ENCODE results near the gene EEIG2. TPM values are rescaled to one million over a fixed set of nuclear protein-coding genes. Genes with fewer than 3 reads are reported as not detected.

EEIG2 gene
- total RNA-seq, 2 donors from 2014 or later: 7.0 to 9.2 TPM

DNA sequence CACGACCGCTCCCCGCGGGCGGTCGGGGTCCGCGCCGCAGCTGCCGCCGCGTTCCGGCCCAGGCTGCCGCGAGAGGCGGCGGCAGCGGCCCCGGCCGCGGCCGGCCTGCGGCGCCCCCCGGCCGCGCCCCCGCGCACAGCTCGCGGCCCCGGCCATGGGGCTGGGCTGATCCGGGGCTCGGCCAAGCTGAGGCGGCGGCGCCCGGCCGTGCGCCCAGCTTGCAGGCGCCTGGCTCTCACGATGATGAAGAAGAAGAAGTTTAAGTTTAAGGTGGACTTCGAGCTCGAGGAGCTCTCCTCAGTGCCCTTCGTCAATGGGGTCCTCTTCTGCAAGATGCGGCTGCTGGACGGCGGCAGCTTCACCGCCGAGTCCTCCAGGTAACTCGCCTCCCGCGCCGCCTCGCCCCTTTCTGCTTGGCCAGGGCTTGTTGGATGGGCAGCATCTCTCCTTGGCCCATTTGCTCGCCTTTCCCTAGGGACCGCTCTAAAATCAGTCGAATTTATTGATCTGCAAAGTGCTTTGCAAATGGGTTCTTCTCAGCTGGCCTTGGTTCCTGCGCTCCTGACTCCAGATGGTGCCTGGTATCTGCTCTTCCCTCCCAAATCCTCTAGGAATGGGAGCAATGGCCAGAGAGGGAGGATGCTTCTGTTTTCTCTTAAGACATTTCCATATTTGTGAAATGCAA lies 431 bp downstream of the EEIG2 start:
- Histone ChIP-seq H3K4me3 (peak overlapping the region; percentile 31 to 32), H3K36me3 (replicated peaks in 1 of 2; ENCODE audit: insufficient read depth in 1 of 2, low read depth in 2 of 2) (no peaks in the 10 kb centered on the region), H3K4me1 (peaks cover 21% of the 10 kb centered on the region), H3K27me3 (no peaks in the 10 kb centered on the region), H3K27ac (peak overlapping the region in 3 of 4 donors; percentile 50 to 61 (median 54)), H3K9me3 (no peaks in the 10 kb centered on the region)
- TF ChIP-seq, protein P1, sequence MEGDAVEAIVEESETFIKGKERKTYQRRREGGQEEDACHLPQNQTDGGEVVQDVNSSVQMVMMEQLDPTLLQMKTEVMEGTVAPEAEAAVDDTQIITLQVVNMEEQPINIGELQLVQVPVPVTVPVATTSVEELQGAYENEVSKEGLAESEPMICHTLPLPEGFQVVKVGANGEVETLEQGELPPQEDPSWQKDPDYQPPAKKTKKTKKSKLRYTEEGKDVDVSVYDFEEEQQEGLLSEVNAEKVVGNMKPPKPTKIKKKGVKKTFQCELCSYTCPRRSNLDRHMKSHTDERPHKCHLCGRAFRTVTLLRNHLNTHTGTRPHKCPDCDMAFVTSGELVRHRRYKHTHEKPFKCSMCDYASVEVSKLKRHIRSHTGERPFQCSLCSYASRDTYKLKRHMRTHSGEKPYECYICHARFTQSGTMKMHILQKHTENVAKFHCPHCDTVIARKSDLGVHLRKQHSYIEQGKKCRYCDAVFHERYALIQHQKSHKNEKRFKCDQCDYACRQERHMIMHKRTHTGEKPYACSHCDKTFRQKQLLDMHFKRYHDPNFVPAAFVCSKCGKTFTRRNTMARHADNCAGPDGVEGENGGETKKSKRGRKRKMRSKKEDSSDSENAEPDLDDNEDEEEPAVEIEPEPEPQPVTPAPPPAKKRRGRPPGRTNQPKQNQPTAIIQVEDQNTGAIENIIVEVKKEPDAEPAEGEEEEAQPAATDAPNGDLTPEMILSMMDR (IDR thresholded peaks at IDR 0.05): no peak
- no peak for TF ChIP-seq POLR2A (IDR thresholded peaks at IDR 0.05)
- peak; percentile 16 to 35 (median 27) for DNase-seq
- ATAC-seq: peak; percentile 57
- intact Hi-C loops (cut with DNase I): loop anchor here (10.0 kb wide), 1 partner anchor 46 kb away; no protein-coding TSS in a partner anchor
- 0% methylated on average over 4 to 39 of the region's 59 CpGs for WGBS, 2 donors

DNA sequence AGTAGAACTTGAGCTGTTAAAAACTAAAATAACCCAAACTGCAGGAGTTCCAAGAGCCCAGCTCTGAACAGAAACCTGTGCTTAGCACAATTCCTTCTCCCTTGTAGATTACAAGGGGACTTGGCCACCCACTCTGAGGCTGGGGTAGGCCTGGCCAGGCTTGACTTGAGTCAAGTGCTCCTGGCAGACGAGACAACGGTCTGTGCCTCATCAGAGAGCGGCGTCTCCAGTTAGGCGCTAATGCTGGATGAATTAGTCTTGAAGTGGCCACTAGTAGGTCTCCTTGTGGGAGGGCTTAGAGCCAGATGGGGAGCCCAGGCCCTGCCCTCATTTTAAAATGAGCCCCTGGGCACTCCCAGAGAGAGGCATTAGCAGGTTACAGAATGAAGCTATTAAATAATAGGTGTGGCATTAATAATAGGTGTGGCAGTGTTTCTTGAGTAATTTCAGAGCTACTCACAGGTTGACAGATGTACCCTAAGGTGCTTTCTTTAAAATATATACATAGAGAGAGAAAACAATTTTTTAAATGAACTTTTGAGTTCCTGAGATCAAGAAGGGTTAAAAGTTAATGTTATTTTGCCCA lies 1.1 kb downstream of the EEIG2 start:
- Histone ChIP-seq H3K27ac (peak overlapping the region in 2 of 4 donors; percentile 54 to 61), H3K9me3 (no peaks in the 10 kb centered on the region), H3K4me3 (peak overlapping the region; percentile 31 to 32), H3K27me3 (no peaks in the 10 kb centered on the region), H3K36me3 (replicated peaks in 1 of 2; ENCODE audit: insufficient read depth in 1 of 2, low read depth in 2 of 2) (no peaks in the 10 kb centered on the region), H3K4me1 (peaks cover 21% of the 10 kb centered on the region)
- DNase-seq: peak; percentile 23 to 61 (median 38)
- peak in 1 of 3 donors; percentile 46 for TF ChIP-seq POLR2A (IDR thresholded peaks at IDR 0.05)
- TF ChIP-seq, protein P1 (IDR thresholded peaks at IDR 0.05): no peak
- WGBS, 2 donors: 48 to 57% methylated on average over 5 of the region's 5 CpGs
- ATAC-seq: no peak
- intact Hi-C loops (cut with DNase I): loop anchor here (10.0 kb wide), 1 partner anchor 46 kb away; no protein-coding TSS in a partner anchor

DNA sequence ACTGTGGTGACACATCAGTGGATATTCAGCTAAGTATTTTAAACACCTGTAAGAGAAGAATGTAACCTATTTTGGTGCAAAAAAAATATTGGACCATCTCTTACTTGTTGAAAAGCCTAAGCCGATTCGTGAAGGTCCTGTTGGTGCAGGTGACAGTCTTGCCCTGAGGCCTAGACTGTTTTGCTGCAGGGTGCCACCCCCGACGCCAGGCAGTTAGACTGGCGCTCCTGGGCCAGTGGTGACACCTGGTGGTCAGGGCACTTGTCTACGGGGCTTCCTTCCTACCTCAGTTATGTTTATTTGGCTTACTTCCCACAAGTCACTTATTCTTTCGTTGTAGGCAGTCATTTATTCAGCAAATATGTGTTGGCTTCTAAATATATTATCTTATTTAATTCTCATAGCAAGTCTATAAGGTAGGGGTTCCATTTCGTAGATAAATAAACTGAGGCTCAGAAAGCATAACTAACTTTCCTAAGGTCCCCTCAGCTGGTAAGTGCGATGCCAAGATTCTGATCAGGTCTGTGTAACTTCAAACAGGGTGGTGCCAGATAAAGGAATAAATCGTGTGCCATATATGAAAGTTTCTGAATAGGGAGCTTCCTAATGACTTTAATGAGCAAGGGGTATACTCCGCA lies 1.9 kb downstream of the EEIG2 start:
- Histone ChIP-seq H3K9me3 (no peaks in the 10 kb centered on the region), H3K4me3 (no peak overlapping the region), H3K36me3 (replicated peaks in 1 of 2; ENCODE audit: insufficient read depth in 1 of 2, low read depth in 2 of 2) (no peaks in the 10 kb centered on the region), H3K27ac (no peak overlapping the region), H3K4me1 (peaks cover 21% of the 10 kb centered on the region), H3K27me3 (no peaks in the 10 kb centered on the region)
- 29 to 36% methylated on average over 11 of the region's 11 CpGs for WGBS, 2 donors
- intact Hi-C loops (cut with DNase I): loop anchor here (10.0 kb wide), 1 partner anchor 47 kb away; no protein-coding TSS in a partner anchor
- ATAC-seq (peak; percentile 72), DNase-seq (peak; percentile 82 to 87 (median 83))
- TF ChIP-seq, protein P1 (IDR thresholded peaks at IDR 0.05): peak; percentile 48 to 84 (median 76)
- no peak for TF ChIP-seq POLR2A (IDR thresholded peaks at IDR 0.05)

DNA sequence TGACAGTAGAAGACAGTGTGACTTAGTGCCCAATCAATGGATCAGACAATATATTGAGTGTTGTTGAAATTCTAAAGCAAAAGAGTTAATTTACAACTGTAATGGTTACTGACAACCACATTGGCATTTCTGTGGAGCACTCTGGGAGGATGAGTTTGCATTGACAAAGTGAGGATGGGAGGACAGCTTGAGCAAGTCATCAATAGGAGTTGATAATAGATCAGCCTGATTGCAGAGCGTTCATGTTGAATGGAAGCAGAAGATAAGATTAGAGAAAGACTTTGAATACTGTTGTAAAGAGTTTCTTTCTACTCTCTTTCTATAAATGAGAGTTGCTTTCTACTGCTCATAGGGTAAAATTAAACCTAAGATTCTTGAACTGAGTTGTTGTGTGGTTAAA lies 3.9 kb downstream of the EEIG2 start:
- no peak overlapping the region for H3K4me3 ChIP-seq
- H3K4me1 ChIP-seq: peaks cover 21% of the 10 kb centered on the region
- ATAC-seq (no peak), DNase-seq (no peak)
- no peak overlapping the region for H3K27ac ChIP-seq
- no peaks in the 10 kb centered on the region for H3K36me3 ChIP-seq (replicated peaks in 1 of 2; ENCODE audit: insufficient read depth in 1 of 2, low read depth in 2 of 2)
- H3K9me3 ChIP-seq: no peaks in the 10 kb centered on the region
- TF ChIP-seq POLR2A (IDR thresholded peaks at IDR 0.05): no peak
- TF ChIP-seq, protein P1 (IDR thresholded peaks at IDR 0.05): no peak
- no peaks in the 10 kb centered on the region for H3K27me3 ChIP-seq
- intact Hi-C loops (cut with DNase I): loop anchor here (10.0 kb wide), 1 partner anchor 49 kb away; no protein-coding TSS in a partner anchor
- 54 to 59% methylated on average over 1 of the region's 1 CpG for WGBS, 2 donors

All from body of pancreas (tissue), 4 donors.